ENCODE results near the gene KCNA1.
"Not testable (repeated sequence)": the region's sequence is repeated elsewhere in the genome, so short reads cannot be mapped to it uniquely, and the experiment has no call there.

KCNA1 gene

DNA sequence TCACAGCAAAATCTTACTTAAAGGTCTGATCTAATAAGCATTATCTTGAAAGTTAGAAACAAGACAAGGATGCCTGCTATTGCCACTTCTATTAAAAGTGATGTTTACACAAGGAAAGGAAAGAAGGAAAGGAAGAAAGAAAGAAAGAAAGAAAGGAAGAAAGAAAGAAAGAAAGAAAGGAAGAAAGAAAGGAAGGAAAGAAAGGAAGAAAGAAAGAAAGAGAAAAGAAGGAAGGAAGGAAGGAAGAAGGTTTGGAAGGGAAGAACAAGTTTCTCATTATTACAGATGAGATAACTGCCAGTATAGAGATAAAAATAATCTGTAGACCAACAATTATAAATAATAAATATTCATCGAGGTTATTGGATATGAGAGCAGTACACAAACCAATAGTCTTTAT, 35.8 kb upstream of the KCNA1 start:
- Histone ChIP-seq H3K4me1 (ENCODE audit: insufficient read depth, low read length, severe bottlenecking) (no peaks in the 10 kb centered on the region), H3K4me2 (ENCODE audit: low read length) (no peak overlapping the region), H3K27ac (ENCODE audit: low read depth, low read length, poor library complexity, severe bottlenecking) (no peak overlapping the region), H3K36me3 (ENCODE audit: insufficient read depth, low read length) (no peaks in the 10 kb centered on the region), H3K27me3 (ENCODE audit: insufficient read depth, low read length) (no peaks in the 10 kb centered on the region), H3F3A (ENCODE audit: insufficient read depth, low read length) (no peaks in the 10 kb centered on the region), H3K79me2 (ENCODE audit: insufficient read depth, low read length) (no peaks in the 10 kb centered on the region), H3K9me3 (ENCODE audit: low read length) (no peaks in the 10 kb centered on the region), H3K9me2 (ENCODE audit: low read depth, low read length) (no peaks in the 10 kb centered on the region), H4K20me1 (ENCODE audit: insufficient read depth, low read length) (no peaks in the 10 kb centered on the region), H2AFZ (ENCODE audit: low read length) (no peak overlapping the region), H3K4me3 (ENCODE audit: low read depth, low read length, poor library complexity, severe bottlenecking) (no peak overlapping the region), H3K9ac (ENCODE audit: low read length) (no peak overlapping the region)
- TF ChIP-seq EZH2 (IDR thresholded peaks at IDR 0.05; ENCODE audit: borderline replicate concordance, low read length) (no peak), CTCF (IDR thresholded peaks at IDR 0.05; ENCODE audit: low read length) (no peak)

GRCh38 chr12:4874671-4875070, 35.0 kb upstream of the KCNA1 start:
- H3K27me3 ChIP-seq (ENCODE audit: insufficient read depth, low read length), result no peaks in the 10 kb centered on the region
- H2AFZ ChIP-seq (ENCODE audit: low read length), result no peak overlapping the region
- no peak overlapping the region for H3K27ac ChIP-seq (ENCODE audit: low read depth, low read length, poor library complexity, severe bottlenecking)
- no peaks in the 10 kb centered on the region for H3K9me3 ChIP-seq (ENCODE audit: low read length)
- no peak overlapping the region for H3K4me2 ChIP-seq (ENCODE audit: low read length)
- H3K79me2 ChIP-seq (ENCODE audit: insufficient read depth, low read length), result no peaks in the 10 kb centered on the region
- no peak overlapping the region for H3K9ac ChIP-seq (ENCODE audit: low read length)
- H3F3A ChIP-seq (ENCODE audit: insufficient read depth, low read length), result no peaks in the 10 kb centered on the region
- no peak overlapping the region for H3K4me3 ChIP-seq (ENCODE audit: low read depth, low read length, poor library complexity, severe bottlenecking)
- TF ChIP-seq CTCF (IDR thresholded peaks at IDR 0.05; ENCODE audit: low read length), result no peak
- TF ChIP-seq EZH2 (IDR thresholded peaks at IDR 0.05; ENCODE audit: borderline replicate concordance, low read length), result no peak
- no peaks in the 10 kb centered on the region for H3K36me3 ChIP-seq (ENCODE audit: insufficient read depth, low read length)
- no peaks in the 10 kb centered on the region for H3K4me1 ChIP-seq (ENCODE audit: insufficient read depth, low read length, severe bottlenecking)
- H3K9me2 ChIP-seq (ENCODE audit: low read depth, low read length), result no peaks in the 10 kb centered on the region
- no peaks in the 10 kb centered on the region for H4K20me1 ChIP-seq (ENCODE audit: insufficient read depth, low read length)

GRCh38 chr12:4879481-4879880, 30.2 kb upstream of the KCNA1 start:
- not testable (repeated sequence) for H3K9ac ChIP-seq (ENCODE audit: low read length); H2AFZ ChIP-seq (ENCODE audit: low read length); H3K27me3 ChIP-seq (ENCODE audit: insufficient read depth, low read length); H4K20me1 ChIP-seq (ENCODE audit: insufficient read depth, low read length); H3K4me2 ChIP-seq (ENCODE audit: low read length); H3K36me3 ChIP-seq (ENCODE audit: insufficient read depth, low read length); H3K9me3 ChIP-seq (ENCODE audit: low read length); H3K9me2 ChIP-seq (ENCODE audit: low read depth, low read length); H3K4me3 ChIP-seq (ENCODE audit: low read depth, low read length, poor library complexity, severe bottlenecking); H3K4me1 ChIP-seq (ENCODE audit: insufficient read depth, low read length, severe bottlenecking); H3K27ac ChIP-seq (ENCODE audit: low read depth, low read length, poor library complexity, severe bottlenecking); H3F3A ChIP-seq (ENCODE audit: insufficient read depth, low read length); H3K79me2 ChIP-seq (ENCODE audit: insufficient read depth, low read length)

- Histone ChIP-seq H3K9ac (ENCODE audit: low read length) (no peak overlapping the region), H4K20me1 (ENCODE audit: insufficient read depth, low read length) (no peaks in the 10 kb centered on the region), H3K9me3 (ENCODE audit: low read length) (no peaks in the 10 kb centered on the region), H3K4me3 (ENCODE audit: low read depth, low read length, poor library complexity, severe bottlenecking) (no peak overlapping the region), H2AFZ (ENCODE audit: low read length) (no peak overlapping the region), H3F3A (ENCODE audit: insufficient read depth, low read length) (no peaks in the 10 kb centered on the region), H3K9me2 (ENCODE audit: low read depth, low read length) (no peaks in the 10 kb centered on the region), H3K27me3 (ENCODE audit: insufficient read depth, low read length) (no peaks in the 10 kb centered on the region), H3K4me2 (ENCODE audit: low read length) (no peak overlapping the region), H3K4me1 (ENCODE audit: insufficient read depth, low read length, severe bottlenecking) (no peaks in the 10 kb centered on the region), H3K27ac (ENCODE audit: low read depth, low read length, poor library complexity, severe bottlenecking) (no peak overlapping the region), H3K36me3 (ENCODE audit: insufficient read depth, low read length) (no peaks in the 10 kb centered on the region), H3K79me2 (ENCODE audit: insufficient read depth, low read length) (no peaks in the 10 kb centered on the region)
- TF ChIP-seq EZH2 (IDR thresholded peaks at IDR 0.05; ENCODE audit: borderline replicate concordance, low read length) (no peak), CTCF (IDR thresholded peaks at IDR 0.05; ENCODE audit: low read length) (no peak)
These were observed 28.2 kb upstream of the KCNA1 start for GRCh38 chr12:4881266-4882064.

Data from OCI-LY1 (cell line).